COR-L47 (cell line): ENCODE data around the gene AJAP1.
"Not testable (repeated sequence)": the region's sequence is repeated elsewhere in the genome, so short reads cannot be mapped to it uniquely, and the experiment has no call there.

Experiments used
- DNase-seq: peaks from one replicate; lab custom pipeline; 2025; lab: John Stamatoyannopoulos, UW

The AJAP1 gene

GRCh38 chr1:4657960-4658541 is 3.6 kb downstream of the AJAP1 start:
- no peak for DNase-seq

- no peak for DNase-seq
These were observed 4.5 kb downstream of the AJAP1 start for GRCh38 chr1:4658643-4659628.

- DNase-seq, result no peak
These were observed 6.6 kb downstream of the AJAP1 start for GRCh38 chr1:4660917-4661594.

GRCh38 chr1:4661595-4661917 is 7.1 kb downstream of the AJAP1 start:
- DNase-seq, result no peak

GRCh38 chr1:4662168-4662567 is 7.8 kb downstream of the AJAP1 start:
- DNase-seq, result no peak

GRCh38 chr1:4662723-4663122 is 8.3 kb downstream of the AJAP1 start:
- DNase-seq, result no peak

GRCh38 chr1:4664095-4664494 is 9.7 kb downstream of the AJAP1 start:
- no peak for DNase-seq

- DNase-seq, result no peak
These were observed 10.2 kb downstream of the AJAP1 start for GRCh38 chr1:4664606-4665005.

GRCh38 chr1:4665456-4665855 is 11.0 kb downstream of the AJAP1 start:
- DNase-seq, result no peak

GRCh38 chr1:4666683-4667082 is 12.3 kb downstream of the AJAP1 start:
- DNase-seq, result not testable (repeated sequence)

- no peak for DNase-seq
These were observed 14.6 kb downstream of the AJAP1 start for GRCh38 chr1:4668743-4669700.

GRCh38 chr1:4670265-4670664 is 15.9 kb downstream of the AJAP1 start:
- DNase-seq, result no peak

GRCh38 chr1:4671828-4672227 is 17.4 kb downstream of the AJAP1 start:
- DNase-seq, result no peak

- DNase-seq, result no peak
These were observed 19.1 kb downstream of the AJAP1 start for GRCh38 chr1:4673494-4673893.

GRCh38 chr1:4674117-4674516 is 19.7 kb downstream of the AJAP1 start:
- no peak for DNase-seq

GRCh38 chr1:4674676-4675075 is 20.3 kb downstream of the AJAP1 start:
- no peak for DNase-seq

GRCh38 chr1:4675454-4676186 is 21.2 kb downstream of the AJAP1 start:
- DNase-seq, result no peak

- no peak for DNase-seq
These were observed 21.8 kb downstream of the AJAP1 start for GRCh38 chr1:4676253-4676652.

GRCh38 chr1:4677608-4678007 is 23.2 kb downstream of the AJAP1 start:
- DNase-seq, result no peak

- no peak for DNase-seq
These were observed 23.8 kb downstream of the AJAP1 start for GRCh38 chr1:4678066-4678717.

- DNase-seq, result no peak
These were observed 26.6 kb downstream of the AJAP1 start for GRCh38 chr1:4681026-4681425.
